HEK293 (cell line): ENCODE results near the gene GGNBP2.

Experiments
- GLI2 ChIP-seq: fragments of 450-650 bp; formaldehyde crosslinking; IDR thresholded peaks from 2 replicates; pipeline ENCODE4; 2017; ENCODE audit warnings: missing biosample characterization, missing genetic modification characterization, low read depth, borderline replicate concordance
- HIC1 ChIP-seq: fragments of 450-650 bp; formaldehyde crosslinking; IDR thresholded peaks from 2 replicates; pipeline ENCODE4 v1.5.1; 2016; ENCODE audit warnings: missing biosample characterization, missing genetic modification characterization
- HOXA7 ChIP-seq: sonication (generic); formaldehyde crosslinking; IDR thresholded peaks from 2 replicates; pipeline ENCODE4 v1.8.1; 2022; ENCODE audit warnings: missing genetic modification reagents, borderline replicate concordance
- KLF9 ChIP-seq: fragments of 450-650 bp; formaldehyde crosslinking; IDR thresholded peaks from 2 replicates; pipeline ENCODE4 v1.5.1; 2016; ENCODE audit warnings: missing biosample characterization, missing genetic modification characterization, low read depth
- PRDM10 ChIP-seq: fragments of 450-650 bp; formaldehyde crosslinking; IDR thresholded peaks from 2 replicates; pipeline ENCODE4 v1.5.1; 2016; ENCODE audit warnings: missing biosample characterization, missing genetic modification characterization
- SCRT2 ChIP-seq: fragments of 450-650 bp; formaldehyde crosslinking; IDR thresholded peaks from 2 replicates; pipeline ENCODE4 v1.5.1; 2016; ENCODE audit warnings: missing biosample characterization, missing genetic modification characterization
- ZBTB21 ChIP-seq: fragments of 450-650 bp; formaldehyde crosslinking; IDR thresholded peaks from 2 replicates; pipeline ENCODE4 v1.5.1; 2017; ENCODE audit warnings: missing biosample characterization, missing genetic modification characterization
- ZBTB7A ChIP-seq: fragments of 450-650 bp; formaldehyde crosslinking; IDR thresholded peaks from 2 replicates; pipeline ENCODE4 v1.5.1; 2016; ENCODE audit warnings: low read depth, missing biosample characterization, missing genetic modification characterization
- ZBTB8A ChIP-seq: fragments of 450-650 bp; formaldehyde crosslinking; IDR thresholded peaks from 2 replicates; pipeline ENCODE4 v1.5.1; 2016; ENCODE audit warnings: missing biosample characterization, missing genetic modification characterization
- ZFP41 ChIP-seq: fragments of 450-650 bp; formaldehyde crosslinking; IDR thresholded peaks from 2 replicates; pipeline ENCODE4 v1.5.1; 2016; ENCODE audit warnings: missing biosample characterization, missing genetic modification characterization, borderline replicate concordance
- ZNF114 ChIP-seq: fragments of 450-650 bp; formaldehyde crosslinking; IDR thresholded peaks from 2 replicates; pipeline ENCODE4 v1.5.0; 2017; ENCODE audit warnings: missing biosample characterization, missing genetic modification characterization
- ZNF155 ChIP-seq: fragments of 450-650 bp; formaldehyde crosslinking; IDR thresholded peaks from 2 replicates; pipeline ENCODE4 v1.5.1; 2016; ENCODE audit warnings: missing biosample characterization, missing genetic modification characterization
- ZNF184 ChIP-seq: fragments of 450-650 bp; IDR thresholded peaks from 2 replicates; pipeline ENCODE4 v1.5.1; 2018; ENCODE audit warnings: missing biosample characterization, mild to moderate bottlenecking, missing genetic modification characterization
- ZNF23 ChIP-seq: fragments of 450-650 bp; formaldehyde crosslinking; IDR thresholded peaks from 2 replicates; pipeline ENCODE4 v1.5.1; 2016; ENCODE audit warnings: missing biosample characterization, missing genetic modification characterization, borderline replicate concordance
- ZNF324 ChIP-seq: fragments of 450-650 bp; formaldehyde crosslinking; IDR thresholded peaks from 2 replicates; pipeline ENCODE4 v1.5.1; 2016; ENCODE audit warnings: missing biosample characterization, missing genetic modification characterization
- ZNF37A ChIP-seq: fragments of 450-650 bp; IDR thresholded peaks from 2 replicates; pipeline ENCODE4 v1.5.1; 2018; ENCODE audit warnings: missing biosample characterization, missing genetic modification characterization
- ZNF394 ChIP-seq: fragments of 450-650 bp; formaldehyde crosslinking; IDR thresholded peaks from 2 replicates; pipeline ENCODE4 v1.5.1; 2016; ENCODE audit warnings: missing biosample characterization, missing genetic modification characterization, mild to moderate bottlenecking, moderate library complexity, borderline replicate concordance
- ZNF404 ChIP-seq: fragments of 450-650 bp; formaldehyde crosslinking; IDR thresholded peaks from 2 replicates; pipeline ENCODE4 v1.5.1; 2017; ENCODE audit warnings: missing biosample characterization, missing genetic modification characterization
- ZNF530 ChIP-seq: fragments of 450-650 bp; formaldehyde crosslinking; IDR thresholded peaks from 2 replicates; pipeline ENCODE4 v1.5.1; 2016; ENCODE audit warnings: low read depth, missing biosample characterization, missing genetic modification characterization
- ZNF555 ChIP-seq: fragments of 450-650 bp; formaldehyde crosslinking; conservative IDR thresholded peaks from 2 replicates; pipeline ENCODE4 v1.5.1; 2017; ENCODE audit warnings: missing biosample characterization, mild to moderate bottlenecking, missing genetic modification characterization, inconsistent platforms
- ZNF585B ChIP-seq: fragments of 450-650 bp; formaldehyde crosslinking; IDR thresholded peaks from 2 replicates; pipeline ENCODE4 v1.5.1; 2016; ENCODE audit warnings: missing biosample characterization, missing genetic modification characterization
- ZNF629 ChIP-seq: fragments of 450-650 bp; formaldehyde crosslinking; IDR thresholded peaks from 2 replicates; pipeline ENCODE4 v1.5.1; 2017; ENCODE audit warnings: missing biosample characterization, missing genetic modification characterization
- ZNF707 ChIP-seq: fragments of 450-650 bp; formaldehyde crosslinking; IDR thresholded peaks from 2 replicates; pipeline ENCODE4 v1.5.1; 2016; ENCODE audit warnings: missing biosample characterization, missing genetic modification characterization
- ZNF747 ChIP-seq: fragments of 450-650 bp; formaldehyde crosslinking; IDR thresholded peaks from 2 replicates; pipeline ENCODE4 v1.5.1; 2016; ENCODE audit warnings: missing biosample characterization, missing genetic modification characterization
- ZNF830 ChIP-seq: fragments of 450-650 bp; IDR thresholded peaks from 2 replicates; pipeline ENCODE4 v1.5.0; 2018; ENCODE audit warnings: missing biosample characterization, missing genetic modification characterization, low read depth, mild to moderate bottlenecking, moderate library complexity
- ZSCAN30 ChIP-seq: fragments of 450-650 bp; IDR thresholded peaks from 2 replicates; pipeline ENCODE4 v1.5.1; 2018; ENCODE audit warnings: missing biosample characterization, mild to moderate bottlenecking, missing genetic modification characterization, moderate library complexity
- ZSCAN5A ChIP-seq: fragments of 450-650 bp; formaldehyde crosslinking; IDR thresholded peaks from 2 replicates; pipeline ENCODE4 v1.5.1; 2016; ENCODE audit warnings: missing biosample characterization, missing genetic modification characterization
- ZXDB ChIP-seq: fragments of 450-650 bp; formaldehyde crosslinking; IDR thresholded peaks from 2 replicates; pipeline ENCODE4 v1.5.1; 2016; ENCODE audit warnings: missing biosample characterization, missing genetic modification characterization
- TF ChIP-seq, protein P1 (sequence below): fragments of 450-650 bp; formaldehyde crosslinking; IDR thresholded peaks from 2 replicates; pipeline ENCODE4 v1.5.1; 2016; ENCODE audit warnings: missing biosample characterization, missing genetic modification characterization

Gene GGNBP2

DNA sequence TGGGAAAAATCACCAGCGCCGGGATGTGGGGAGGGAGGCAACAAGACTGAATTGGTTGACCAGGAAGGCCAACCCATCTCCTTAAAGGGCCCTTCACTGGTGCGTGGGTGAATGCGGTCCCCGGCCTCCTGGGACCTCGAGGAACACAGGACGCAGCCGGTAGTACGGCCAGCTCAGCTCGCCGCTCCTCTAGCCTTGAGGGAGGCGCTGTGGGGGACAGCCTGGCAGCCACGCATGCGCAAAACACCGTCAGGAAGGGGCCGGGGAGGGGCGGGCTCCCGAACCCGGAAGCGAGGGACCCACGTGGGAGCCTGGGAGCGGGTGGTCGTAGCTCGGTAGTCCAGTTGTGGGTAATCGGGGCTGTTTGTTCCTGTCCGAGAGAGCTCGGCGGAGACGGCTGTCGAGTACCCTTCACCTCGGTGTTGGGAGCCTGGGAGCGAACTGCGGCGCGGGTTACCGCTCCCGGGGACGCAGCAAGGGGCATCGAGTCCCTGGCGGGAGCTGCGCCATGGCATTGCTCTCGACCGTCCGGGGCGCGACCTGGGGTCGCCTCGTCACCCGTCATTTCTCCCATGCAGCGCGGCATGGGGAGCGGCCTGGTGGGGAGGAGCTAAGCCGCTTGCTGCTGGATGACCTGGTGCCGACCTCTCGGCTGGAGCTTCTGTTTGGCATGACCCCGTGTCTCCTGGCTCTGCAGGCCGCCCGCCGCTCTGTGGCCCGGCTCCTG, 56.7 kb downstream of the GGNBP2 start, which contains the start of gene MRM1 (continued):
- TF ChIP-seq ZNF830 (no peak), ZNF324 (tag by site-specific recombination) (0 out of 2 replicates have a peak, but pooled peaks have one; percentile 48), ZFP41 (tag by site-specific recombination) (no peak), ZBTB8A (tag by site-specific recombination) (0 out of 2 replicates have a peak, but pooled peaks have one; percentile 31), ZNF37A (no peak), ZNF530 (tag by site-specific recombination) (no peak), ZNF23 (no peak), ZNF555 (tag by site-specific recombination) (no peak), ZNF707 (tag by site-specific recombination) (no peak), ZNF184 (no peak), SCRT2 (no peak), ZBTB7A (tag by site-specific recombination) (peak; percentile 93), ZXDB (tag by site-specific recombination) (peak; percentile 84; the same call in 1 of the 2 replicates), GLI2 (tag by site-specific recombination) (no peak), HOXA7 (no peak), KLF9 (tag by site-specific recombination) (peak; percentile 46; the same call in 1 of the 2 replicates), ZNF585B (tag by site-specific recombination) (no peak), ZNF629 (tag by site-specific recombination) (peak; percentile 46; the same call in 1 of the 2 replicates), ZNF404 (no peak), HIC1 (tag by site-specific recombination) (peak; percentile 58; the same call in 1 of the 2 replicates), PRDM10 (peak; percentile 77), ZSCAN5A (tag by site-specific recombination) (peak; percentile 80; the same call in 1 of the 2 replicates), ZNF114 (tag by site-specific recombination) (no peak), ZNF155 (tag by site-specific recombination) (no peak), ZNF747 (tag by site-specific recombination) (no peak), ZNF394 (tag by site-specific recombination) (peak; percentile 77), ZBTB21 (tag by site-specific recombination) (0 out of 2 replicates have a peak, but pooled peaks have one; percentile 11), ZSCAN30 (tag by site-specific recombination) (peak; percentile 44)
- TF ChIP-seq, protein P1, sequence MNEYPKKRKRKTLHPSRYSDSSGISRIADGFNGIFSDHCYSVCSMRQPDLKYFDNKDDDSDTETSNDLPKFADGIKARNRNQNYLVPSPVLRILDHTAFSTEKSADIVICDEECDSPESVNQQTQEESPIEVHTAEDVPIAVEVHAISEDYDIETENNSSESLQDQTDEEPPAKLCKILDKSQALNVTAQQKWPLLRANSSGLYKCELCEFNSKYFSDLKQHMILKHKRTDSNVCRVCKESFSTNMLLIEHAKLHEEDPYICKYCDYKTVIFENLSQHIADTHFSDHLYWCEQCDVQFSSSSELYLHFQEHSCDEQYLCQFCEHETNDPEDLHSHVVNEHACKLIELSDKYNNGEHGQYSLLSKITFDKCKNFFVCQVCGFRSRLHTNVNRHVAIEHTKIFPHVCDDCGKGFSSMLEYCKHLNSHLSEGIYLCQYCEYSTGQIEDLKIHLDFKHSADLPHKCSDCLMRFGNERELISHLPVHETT = no peak; the same call in 1 of the 2 replicates
